Activated CD4-positive, alpha-beta memory T cell treated with anti-CD3 and anti-CD28 coated beads for 36 hours (primary cell): Measurements from ENCODE around the gene PELO. TPM values are rescaled to one million over a fixed set of nuclear protein-coding genes. Genes with fewer than 3 reads are reported as not detected.

Experiments
- CTCF ChIA-PET: fragments of 350-600 bp; sonication (Branson Sonifier 250); formaldehyde crosslinking; loops from one replicate; lab custom pipeline; 2021; ENCODE audit warnings: antibody characterized with exemption, inconsistent platforms; lab: Charles Lee
- POLR2A ChIA-PET: fragments of 350-600 bp; sonication (Branson Sonifier 250); formaldehyde crosslinking; loops from one replicate; lab custom pipeline; 2021; ENCODE audit warnings: antibody characterized with exemption; lab: Charles Lee
- DNase-seq: peaks from one replicate; pipeline ENCODE4 v3.0.0-alpha.2; 2020
- H3K27ac Mint-ChIP-seq: one replicate; pipeline ENCODE4 v1.8.0; 2021; ENCODE audit warnings: mixed read lengths
- H3K27me3 Mint-ChIP-seq: one replicate; pipeline ENCODE4 v1.8.0; 2021; ENCODE audit warnings: mixed read lengths
- H3K36me3 Mint-ChIP-seq: one replicate; pipeline ENCODE4 v1.8.0; 2021; ENCODE audit warnings: mixed read lengths
- H3K4me1 Mint-ChIP-seq: one replicate; pipeline ENCODE4 v1.8.0; 2021; ENCODE audit warnings: low read depth, mixed read lengths
- H3K4me3 Mint-ChIP-seq: one replicate; pipeline ENCODE4 v1.8.0; 2021; ENCODE audit warnings: mild to moderate bottlenecking, mixed read lengths
- H3K9me3 Mint-ChIP-seq: one replicate; pipeline ENCODE4 v1.8.0; 2021; ENCODE audit warnings: mixed read lengths
- intact Hi-C: fragments of 100-400 bp; cut with micrococcal nuclease; formaldehyde crosslinking; loops from one replicate; pipeline ENCODE4 v1.15.1; 2023
- total RNA-seq, 2 experiments: library from RNA; stranded (reverse); gene quantifications; one replicate each; pipeline ENCODE4 v1.2.3, GENCODE V29; 2021

PELO gene
- total RNA-seq, 2 experiments from 2014 or later, result 15.1 to 16.2 TPM

GRCh38 chr5:52773342-52773741 lies 14.4 kb upstream of the PELO start:
- no peaks in the 10 kb centered on the region for H3K9me3 Mint-ChIP-seq
- no peaks in the 10 kb centered on the region for H3K27me3 Mint-ChIP-seq
- no peaks in the 10 kb centered on the region for H3K36me3 Mint-ChIP-seq
- no peak overlapping the region for H3K4me3 Mint-ChIP-seq
- ChIA-PET CTCF (interaction anchor here (1.4 kb wide), 1 partner anchor 14 kb away, joined by 7 read pairs; the partner anchor contains the start of genes ITGA1 and PELO), POLR2A (interaction anchor here (1.9 kb wide), 1 partner anchor 26 kb away, joined by 9 read pairs; no protein-coding TSS in a partner anchor)
- H3K27ac Mint-ChIP-seq, result no peak overlapping the region
- intact Hi-C loops, result no loop called here
- peaks cover 43% of the 10 kb centered on the region for H3K4me1 Mint-ChIP-seq
- no peak for DNase-seq

- Mint-ChIP-seq H3K27ac (no peak overlapping the region), H3K9me3 (no peaks in the 10 kb centered on the region), H3K27me3 (no peaks in the 10 kb centered on the region), H3K36me3 (no peaks in the 10 kb centered on the region), H3K4me1 (peaks cover 41% of the 10 kb centered on the region), H3K4me3 (no peak overlapping the region)
- CTCF ChIA-PET, result interaction anchor here (1.4 kb wide), 1 partner anchor 14 kb away, joined by 7 read pairs; the partner anchor contains the start of genes ITGA1 and PELO
- intact Hi-C loops, result no loop called here
- POLR2A ChIA-PET, result interaction anchor here (1.9 kb wide), 1 partner anchor 26 kb away, joined by 9 read pairs; no protein-coding TSS in a partner anchor
- DNase-seq, result no peak
Measured at GRCh38 chr5:52774005-52774410, 13.7 kb upstream of the PELO start.

- CTCF ChIA-PET, result interaction anchor here (1.2 to 2.0 kb wide), 2 partner anchors 32 to 139 kb away, joined by 4 to 6 read pairs; no protein-coding TSS in a partner anchor
- Mint-ChIP-seq H3K36me3 (no peaks in the 10 kb centered on the region), H3K9me3 (no peaks in the 10 kb centered on the region), H3K4me1 (peaks cover 41% of the 10 kb centered on the region), H3K4me3 (no peak overlapping the region), H3K27ac (no peak overlapping the region), H3K27me3 (no peaks in the 10 kb centered on the region)
- peak; percentile 39 for DNase-seq
- intact Hi-C loops, result no loop called here
- POLR2A ChIA-PET, result no interaction called here
Measured at GRCh38 chr5:52776116-52776515, 11.6 kb upstream of the PELO start.

- intact Hi-C loops, result no loop called here
- no peaks in the 10 kb centered on the region for H3K9me3 Mint-ChIP-seq
- no peaks in the 10 kb centered on the region for H3K27me3 Mint-ChIP-seq
- DNase-seq, result no peak
- ChIA-PET CTCF (no interaction called here), POLR2A (no interaction called here)
- no peaks in the 10 kb centered on the region for H3K36me3 Mint-ChIP-seq
- H3K4me1 Mint-ChIP-seq, result peaks cover 30% of the 10 kb centered on the region
- H3K27ac Mint-ChIP-seq, result no peak overlapping the region
- no peak overlapping the region for H3K4me3 Mint-ChIP-seq
Measured at GRCh38 chr5:52777186-52777585, 10.5 kb upstream of the PELO start.

- CTCF ChIA-PET, result interaction anchor here (1.2 to 1.8 kb wide), 3 partner anchors 9 to 69 kb away, joined by 3 to 5 read pairs (median 3); partner anchors contain the start of genes ITGA1 and PELO
- no peaks in the 10 kb centered on the region for H3K27me3 Mint-ChIP-seq
- peaks cover 18% of the 10 kb centered on the region for H3K4me1 Mint-ChIP-seq
- no peaks in the 10 kb centered on the region for H3K36me3 Mint-ChIP-seq
- intact Hi-C loops, result no loop called here
- H3K27ac Mint-ChIP-seq, result no peak overlapping the region
- DNase-seq, result no peak
- POLR2A ChIA-PET, result interaction anchor here (0.6 kb wide), 1 partner anchor 372 kb away, joined by 3 read pairs; no protein-coding TSS in a partner anchor
- no peak overlapping the region for H3K4me3 Mint-ChIP-seq
- H3K9me3 Mint-ChIP-seq, result no peaks in the 10 kb centered on the region
Measured at GRCh38 chr5:52778781-52779180, 8.9 kb upstream of the PELO start.

- H3K36me3 Mint-ChIP-seq, result no peaks in the 10 kb centered on the region
- no peak for DNase-seq
- POLR2A ChIA-PET, result interaction anchor here (0.6 kb wide), 1 partner anchor 371 kb away, joined by 3 read pairs; no protein-coding TSS in a partner anchor
- CTCF ChIA-PET, result interaction anchor here (1.2 to 1.8 kb wide), 3 partner anchors 9 to 70 kb away, joined by 3 to 5 read pairs (median 3); partner anchors contain the start of genes ITGA1 and PELO
- H3K27me3 Mint-ChIP-seq, result no peaks in the 10 kb centered on the region
- intact Hi-C loops, result no loop called here
- H3K9me3 Mint-ChIP-seq, result no peaks in the 10 kb centered on the region
- no peak overlapping the region for H3K27ac Mint-ChIP-seq
- no peak overlapping the region for H3K4me3 Mint-ChIP-seq
- peaks cover 14% of the 10 kb centered on the region for H3K4me1 Mint-ChIP-seq
Measured at GRCh38 chr5:52779213-52779612, 8.5 kb upstream of the PELO start.

GRCh38 chr5:52783226-52783959 lies 4.3 kb upstream of the PELO start:
- H3K4me3 Mint-ChIP-seq, result no peak overlapping the region
- intact Hi-C loops, result no loop called here
- H3K27ac Mint-ChIP-seq, result no peak overlapping the region
- CTCF ChIA-PET, result interaction anchor here (1.3 to 1.5 kb wide), 2 partner anchors 18 to 132 kb away, joined by 3 read pairs; no protein-coding TSS in a partner anchor
- POLR2A ChIA-PET, result no interaction called here
- H3K27me3 Mint-ChIP-seq, result peaks cover 4% of the 10 kb centered on the region
- no peaks in the 10 kb centered on the region for H3K36me3 Mint-ChIP-seq
- peaks cover 11% of the 10 kb centered on the region for H3K4me1 Mint-ChIP-seq
- no peaks in the 10 kb centered on the region for H3K9me3 Mint-ChIP-seq
- no peak for DNase-seq

- peaks cover 8% of the 10 kb centered on the region for H3K27me3 Mint-ChIP-seq
- intact Hi-C loops, result loop anchor here (5.0 kb wide), 2 partner anchors 92 to 313 kb away; no protein-coding TSS in a partner anchor
- ChIA-PET POLR2A (no interaction called here), CTCF (no interaction called here)
- H3K36me3 Mint-ChIP-seq, result no peaks in the 10 kb centered on the region
- DNase-seq, result no peak
- H3K9me3 Mint-ChIP-seq, result no peaks in the 10 kb centered on the region
- no peak overlapping the region for H3K27ac Mint-ChIP-seq
- peaks cover 18% of the 10 kb centered on the region for H3K4me1 Mint-ChIP-seq
- no peak overlapping the region for H3K4me3 Mint-ChIP-seq
Measured at GRCh38 chr5:52784737-52785136, 3.0 kb upstream of the PELO start.

- H3K9me3 Mint-ChIP-seq, result no peaks in the 10 kb centered on the region
- intact Hi-C loops, result loop anchor here (2.0 to 5.0 kb wide), 3 partner anchors 16 to 311 kb away; no protein-coding TSS in a partner anchor
- CTCF ChIA-PET, result interaction anchor here (1.1 to 2.1 kb wide), 2 partner anchors 11 to 13 kb away, joined by 3 to 11 read pairs; no protein-coding TSS in a partner anchor
- POLR2A ChIA-PET, result no interaction called here
- no peak overlapping the region for H3K27ac Mint-ChIP-seq
- H3K4me3 Mint-ChIP-seq, result no peak overlapping the region
- no peaks in the 10 kb centered on the region for H3K36me3 Mint-ChIP-seq
- peaks cover 8% of the 10 kb centered on the region for H3K27me3 Mint-ChIP-seq
- H3K4me1 Mint-ChIP-seq, result peaks cover 18% of the 10 kb centered on the region
- no peak for DNase-seq
Measured at GRCh38 chr5:52786391-52786790, 1.3 kb upstream of the PELO start.

- Mint-ChIP-seq H3K27ac (no peak overlapping the region), H3K4me3 (peak overlapping the region; percentile 82), H3K9me3 (no peaks in the 10 kb centered on the region), H3K36me3 (no peaks in the 10 kb centered on the region), H3K27me3 (peaks cover 8% of the 10 kb centered on the region), H3K4me1 (peaks cover 18% of the 10 kb centered on the region)
- POLR2A ChIA-PET, result interaction anchor here (1.1 kb wide), 1 partner anchor 12 kb away, joined by 3 read pairs; no protein-coding TSS in a partner anchor
- peak; percentile 48 for DNase-seq
- CTCF ChIA-PET, result interaction anchor here (0.9 to 2.1 kb wide), 9 partner anchors 8 to 132 kb away, joined by 3 to 11 read pairs (median 5); no protein-coding TSS in a partner anchor
- intact Hi-C loops, result loop anchor here (1.0 to 5.0 kb wide), 5 partner anchors 13 to 310 kb away; no protein-coding TSS in a partner anchor
Measured at GRCh38 chr5:52786949-52787599, 642 bp upstream of the PELO start.

- Mint-ChIP-seq H3K27ac (no peak overlapping the region), H3K4me3 (peak overlapping the region; percentile 82), H3K27me3 (peaks cover 8% of the 10 kb centered on the region), H3K4me1 (peaks cover 18% of the 10 kb centered on the region), H3K9me3 (no peaks in the 10 kb centered on the region), H3K36me3 (no peaks in the 10 kb centered on the region)
- ChIA-PET CTCF (interaction anchor here (0.8 to 2.1 kb wide), 7 partner anchors 11 to 130 kb away, joined by 3 to 11 read pairs (median 7); no protein-coding TSS in a partner anchor), POLR2A (interaction anchor here (1.0 to 1.7 kb wide), 2 partner anchors 11 to 122 kb away, joined by 3 to 12 read pairs; no protein-coding TSS in a partner anchor)
- intact Hi-C loops, result loop anchor here (5.0 kb wide), 2 partner anchors 96 to 309 kb away; no protein-coding TSS in a partner anchor
- DNase-seq, result no peak
Measured at GRCh38 chr5:52788505-52788821, 747 bp downstream of the PELO start.
